ENCODE results near the gene INSRR.

DNA sequence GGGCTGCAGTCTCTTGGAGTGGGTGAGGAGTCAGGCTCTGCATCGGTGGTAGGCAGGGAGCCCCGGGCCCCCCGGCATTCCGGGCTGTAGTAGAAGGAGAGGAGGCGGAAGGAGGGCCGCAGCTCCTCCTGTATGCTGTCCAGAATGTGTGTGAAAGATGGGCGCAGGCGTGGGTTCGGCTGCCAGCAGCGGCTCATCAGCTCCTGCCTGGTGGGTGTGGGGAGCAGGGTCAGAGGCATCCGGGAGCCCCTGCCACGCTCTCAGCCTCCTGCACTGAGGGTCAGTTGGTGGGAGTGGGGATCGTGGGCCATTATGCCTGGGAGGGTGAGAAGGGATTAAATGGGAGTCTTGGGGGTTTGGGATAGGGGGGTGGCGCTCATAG, 18.0 kb downstream of the INSRR start:
- TF ChIP-seq CTCF (IDR thresholded peaks at IDR 0.05) (no peak), POLR2A (IDR thresholded peaks at IDR 0.05) (no peak)
